KG1 (cell line): ENCODE measurements around the gene NBDY.

Experiments
- DNase-seq: peaks from one replicate; lab custom pipeline; 2025; lab: John Stamatoyannopoulos, UW

Gene NBDY

GRCh38 chrX:56785442-56785841 lies 56.4 kb downstream of the NBDY start:
- DNase-seq: no peak

GRCh38 chrX:56786889-56787733 lies 58.1 kb downstream of the NBDY start:
- DNase-seq: no peak

- DNase-seq: no peak
Measured at GRCh38 chrX:56787734-56788152, 58.7 kb downstream of the NBDY start.

- DNase-seq: no peak
Measured at GRCh38 chrX:56788229-56788628, 59.2 kb downstream of the NBDY start.

- no peak for DNase-seq
Measured at GRCh38 chrX:56788717-56789122, 59.7 kb downstream of the NBDY start.

GRCh38 chrX:56789518-56790070 lies 60.6 kb downstream of the NBDY start:
- DNase-seq: no peak

GRCh38 chrX:56790778-56791177 lies 61.7 kb downstream of the NBDY start:
- no peak for DNase-seq

GRCh38 chrX:56791456-56791855 lies 62.4 kb downstream of the NBDY start:
- no peak for DNase-seq

GRCh38 chrX:56792270-56793111 lies 63.4 kb downstream of the NBDY start:
- no peak for DNase-seq

- DNase-seq: no peak
Measured at GRCh38 chrX:56793112-56793430, 64.0 kb downstream of the NBDY start.

- no peak for DNase-seq
Measured at GRCh38 chrX:56793521-56794320, 64.7 kb downstream of the NBDY start.

- DNase-seq: no peak
Measured at GRCh38 chrX:56794404-56795230, 65.6 kb downstream of the NBDY start.

GRCh38 chrX:56795309-56795868 lies 66.3 kb downstream of the NBDY start:
- DNase-seq: no peak

GRCh38 chrX:56796641-56797395 lies 67.8 kb downstream of the NBDY start:
- no peak for DNase-seq

GRCh38 chrX:56797574-56798338 lies 68.7 kb downstream of the NBDY start:
- no peak for DNase-seq

- no peak for DNase-seq
Measured at GRCh38 chrX:56798339-56798711, 69.3 kb downstream of the NBDY start.

- DNase-seq: no peak
Measured at GRCh38 chrX:56798866-56799758, 70.1 kb downstream of the NBDY start.

GRCh38 chrX:56800307-56800706 lies 71.3 kb downstream of the NBDY start:
- no peak for DNase-seq
